Measurements from ENCODE around the gene UROD.

GRCh38 chr1:44999232-44999631 lies 12.8 kb upstream of the UROD start:
- TF ChIP-seq CTCF (IDR thresholded peaks at IDR 0.05; ENCODE audit: low read depth, low read length) (no peak), EZH2phosphoT487 (IDR thresholded peaks at IDR 0.05; ENCODE audit: low read depth) (no peak)

Data from OCI-LY3 (cell line).